K562 (cell line): ENCODE data around the gene PFAS.

Experiments
- CAMTA2 ChIP-seq: fragments of 250-450 bp; sonication (Bioruptor Pico); conservative IDR thresholded peaks from 2 replicates; pipeline ENCODE4 v1.5.1; 2022
- GTF2E2 ChIP-seq: fragments of 200-800 bp; sonication (Bioruptor generic); IDR thresholded peaks from 2 replicates; pipeline ENCODE4 v1.6.1; 2016; ENCODE audit warnings: missing genetic modification characterization, missing compliant biosample characterization
- NCOR1 ChIP-seq: fragments of 450-650 bp; IDR thresholded peaks from 2 replicates; pipeline ENCODE4 v1.6.1; 2016; ENCODE audit warnings: mild to moderate bottlenecking, moderate library complexity
- NR2C1 ChIP-seq, 2 experiments: fragments of 450-650 bp; IDR thresholded peaks; 2 replicates each; pipeline ENCODE4 v1.6.1; 2017; ENCODE audit warnings: mild to moderate bottlenecking in 2 of 2, antibody characterized with exemption in 1 of 2, inconsistent platforms in 1 of 2, missing compliant biosample characterization in 1 of 2, missing genetic modification characterization in 1 of 2
- PCBP2 ChIP-seq: fragments of 200-400 bp; formaldehyde crosslinking; IDR thresholded peaks from 2 replicates; pipeline ENCODE4 v1.6.1; 2018; ENCODE audit warnings: low read length, low read depth, mild to moderate bottlenecking, moderate library complexity; ENCODE audit not compliant: poor library complexity, severe bottlenecking
- ZBTB11 ChIP-seq, 3 experiments: fragments of 200-800 bp in 1 of 3; fragments of 250-450 bp in 1 of 3; fragments of 450-650 bp in 1 of 3; sonication (Bioruptor Pico) in 1 of 3; sonication (Bioruptor generic) in 1 of 3; formaldehyde crosslinking in 1 of 3; IDR thresholded peaks; 2 replicates each; pipeline versions ENCODE4 v1.6.1 to v1.8.0; 2016 to 2022; ENCODE audit warnings: mild to moderate bottlenecking in 2 of 3, missing genetic modification characterization in 2 of 3, missing compliant biosample characterization in 1 of 3, moderate library complexity in 1 of 3
- ZBTB26 ChIP-seq: fragments of 450-650 bp; formaldehyde crosslinking; IDR thresholded peaks from 2 replicates; pipeline ENCODE4 v1.4.0; 2022; ENCODE audit warnings: missing genetic modification characterization
- TF ChIP-seq, protein P1 (sequence below), 3 experiments: IDR thresholded peaks in 2 of 3; conservative IDR thresholded peaks in 1 of 3; 2 replicates each; pipeline ENCODE4 v1.5.1; 2011 to 2012; ENCODE audit warnings: low read length in 3 of 3, mild to moderate bottlenecking in 3 of 3, control low read depth in 2 of 3, improper control_type of control experiment in 1 of 3, inconsistent platforms in 1 of 3, low read depth in 1 of 3, mixed read lengths in 1 of 3, moderate library complexity in 1 of 3; ENCODE audit not compliant: insufficient read depth in 2 of 3

DNA sequence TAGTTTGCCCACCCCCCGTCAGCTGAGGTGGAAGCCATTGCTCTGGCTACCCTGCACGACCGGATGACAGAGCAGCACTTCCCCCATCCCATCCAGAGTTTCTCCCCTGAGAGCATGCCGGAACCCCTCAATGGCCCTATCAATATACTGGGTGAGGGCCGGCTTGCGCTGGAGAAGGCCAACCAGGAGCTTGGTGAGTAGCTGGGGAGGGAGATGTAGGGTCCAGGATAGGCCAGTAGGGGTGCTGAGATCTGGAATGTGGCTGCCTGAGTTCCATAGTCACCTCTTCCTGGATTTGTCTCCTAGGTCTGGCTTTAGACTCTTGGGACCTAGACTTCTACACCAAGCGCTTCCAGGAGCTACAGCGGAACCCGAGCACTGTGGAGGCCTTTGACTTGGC is 6.4 kb downstream of the PFAS start:
- TF ChIP-seq PCBP2 (no peak), ZBTB26 (no peak), NR2C1 (IDR thresholded peaks at IDR 0.05) (no peak), NR2C1 (tag; IDR thresholded peaks at IDR 0.05) (no peak), CAMTA2 (CRISPR knock-in tag) (no peak), ZBTB11 (CRISPR knock-in tag; IDR thresholded peaks at IDR 0.05) (no peak), NCOR1 (no peak), GTF2E2 (tag) (no peak)
- TF ChIP-seq, protein P1, sequence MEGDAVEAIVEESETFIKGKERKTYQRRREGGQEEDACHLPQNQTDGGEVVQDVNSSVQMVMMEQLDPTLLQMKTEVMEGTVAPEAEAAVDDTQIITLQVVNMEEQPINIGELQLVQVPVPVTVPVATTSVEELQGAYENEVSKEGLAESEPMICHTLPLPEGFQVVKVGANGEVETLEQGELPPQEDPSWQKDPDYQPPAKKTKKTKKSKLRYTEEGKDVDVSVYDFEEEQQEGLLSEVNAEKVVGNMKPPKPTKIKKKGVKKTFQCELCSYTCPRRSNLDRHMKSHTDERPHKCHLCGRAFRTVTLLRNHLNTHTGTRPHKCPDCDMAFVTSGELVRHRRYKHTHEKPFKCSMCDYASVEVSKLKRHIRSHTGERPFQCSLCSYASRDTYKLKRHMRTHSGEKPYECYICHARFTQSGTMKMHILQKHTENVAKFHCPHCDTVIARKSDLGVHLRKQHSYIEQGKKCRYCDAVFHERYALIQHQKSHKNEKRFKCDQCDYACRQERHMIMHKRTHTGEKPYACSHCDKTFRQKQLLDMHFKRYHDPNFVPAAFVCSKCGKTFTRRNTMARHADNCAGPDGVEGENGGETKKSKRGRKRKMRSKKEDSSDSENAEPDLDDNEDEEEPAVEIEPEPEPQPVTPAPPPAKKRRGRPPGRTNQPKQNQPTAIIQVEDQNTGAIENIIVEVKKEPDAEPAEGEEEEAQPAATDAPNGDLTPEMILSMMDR (IDR thresholded peaks at IDR 0.05 in 2 of 3, conservative IDR thresholded peaks at IDR 0.05 in 1 of 3; ENCODE audit: insufficient read depth in 2 of 3, low read depth in 1 of 3, low read length in 3 of 3) = no peak
